Right atrium auricular region (tissue), 2 donors: ENCODE results near the gene MS4A10. TPM values are rescaled to one million over a fixed set of nuclear protein-coding genes. Genes with fewer than 3 reads are reported as not detected.

Experiments used
- DNase-seq: peaks from one replicate; pipeline ENCODE4 v3.0.0-alpha.2; 2019; ENCODE audit warnings: low spot score
- H3K27ac ChIP-seq, 2 donors: fragments of 200-600 bp; sonication (generic); 1 replicate in 1 of 2; 2 replicates in 1 of 2; pipeline ENCODE4 v1.5.1; 2016 to 2019
- H3K27me3 ChIP-seq, 2 donors: fragments of 200-600 bp; sonication (generic); one replicate each; pipeline versions ENCODE4 v1.5.1 to v1.6.0; 2017 to 2019
- H3K36me3 ChIP-seq: fragments of 200-600 bp; sonication (generic); one replicate; pipeline ENCODE4 v1.5.1; 2016
- H3K4me1 ChIP-seq, 2 donors: fragments of 200-600 bp; sonication (generic); one replicate each; pipeline versions ENCODE4 v1.5.1 to v1.6.0; 2017 to 2019
- H3K4me3 ChIP-seq, 2 donors: fragments of 200-600 bp; sonication (generic); 1 replicate in 1 of 2; 2 replicates in 1 of 2; pipeline ENCODE4 v1.5.1; 2017 to 2019; ENCODE audit warnings: mild to moderate bottlenecking in 1 of 2, moderate library complexity in 1 of 2
- H3K9me3 ChIP-seq, 2 donors: fragments of 200-600 bp; sonication (generic); one replicate each; pipeline ENCODE4 v1.5.1; 2019
- total RNA-seq, 2 donors: library from RNA; depleted of rRNA; stranded (reverse); fragments of >200 nt; gene quantifications; one replicate each; pipeline ENCODE4 v1.1.0, GENCODE V29; 2016
- TF ChIP-seq, protein P1 (sequence below), 2 donors: fragments of 200-600 bp; sonication (generic); IDR thresholded peaks; one replicate each; pipeline ENCODE4 v1.5.1; 2019; ENCODE audit warnings: antibody characterized with exemption in 2 of 2

MS4A10 gene
- total RNA-seq, 2 donors from 2014 or later = not detected

DNA sequence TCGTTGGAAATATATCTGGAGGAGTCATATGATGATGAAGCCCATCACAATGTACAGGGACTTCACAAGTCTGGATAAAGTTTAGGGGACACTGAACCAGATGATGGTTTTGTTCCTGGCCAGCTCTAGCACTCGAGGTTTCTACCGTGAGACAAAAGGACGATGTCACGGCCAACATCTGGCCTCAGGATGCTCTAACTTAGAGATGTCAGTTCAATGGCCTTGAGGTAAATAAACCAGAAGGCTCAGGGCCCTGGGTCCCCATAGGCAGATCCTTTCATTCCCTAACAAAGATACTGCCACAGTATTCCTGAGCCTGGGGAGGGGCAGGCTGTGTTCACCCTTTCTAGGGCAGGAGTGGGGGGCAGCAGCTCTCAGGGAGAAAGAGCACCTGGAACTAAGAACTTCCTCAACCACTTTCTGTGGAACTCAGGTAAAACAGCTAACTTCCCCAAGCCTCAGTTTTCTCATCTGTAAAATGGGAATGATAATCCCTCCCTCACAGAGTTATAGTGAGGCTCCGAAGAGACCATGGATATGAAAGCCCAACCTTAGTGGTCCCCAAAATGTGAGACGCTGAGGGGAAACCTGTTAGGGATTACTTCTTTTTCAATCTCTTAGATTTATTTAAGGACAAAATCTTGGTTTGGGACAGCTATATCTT, 18.3 kb downstream of the MS4A10 start:
- H3K4me1 ChIP-seq = no peaks in the 10 kb centered on the region
- no peaks in the 10 kb centered on the region for H3K9me3 ChIP-seq
- no peak for DNase-seq
- H3K27ac ChIP-seq = no peak overlapping the region
- no peaks in the 10 kb centered on the region for H3K36me3 ChIP-seq
- H3K27me3 ChIP-seq = no peaks in the 10 kb centered on the region
- TF ChIP-seq, protein P1, sequence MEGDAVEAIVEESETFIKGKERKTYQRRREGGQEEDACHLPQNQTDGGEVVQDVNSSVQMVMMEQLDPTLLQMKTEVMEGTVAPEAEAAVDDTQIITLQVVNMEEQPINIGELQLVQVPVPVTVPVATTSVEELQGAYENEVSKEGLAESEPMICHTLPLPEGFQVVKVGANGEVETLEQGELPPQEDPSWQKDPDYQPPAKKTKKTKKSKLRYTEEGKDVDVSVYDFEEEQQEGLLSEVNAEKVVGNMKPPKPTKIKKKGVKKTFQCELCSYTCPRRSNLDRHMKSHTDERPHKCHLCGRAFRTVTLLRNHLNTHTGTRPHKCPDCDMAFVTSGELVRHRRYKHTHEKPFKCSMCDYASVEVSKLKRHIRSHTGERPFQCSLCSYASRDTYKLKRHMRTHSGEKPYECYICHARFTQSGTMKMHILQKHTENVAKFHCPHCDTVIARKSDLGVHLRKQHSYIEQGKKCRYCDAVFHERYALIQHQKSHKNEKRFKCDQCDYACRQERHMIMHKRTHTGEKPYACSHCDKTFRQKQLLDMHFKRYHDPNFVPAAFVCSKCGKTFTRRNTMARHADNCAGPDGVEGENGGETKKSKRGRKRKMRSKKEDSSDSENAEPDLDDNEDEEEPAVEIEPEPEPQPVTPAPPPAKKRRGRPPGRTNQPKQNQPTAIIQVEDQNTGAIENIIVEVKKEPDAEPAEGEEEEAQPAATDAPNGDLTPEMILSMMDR (IDR thresholded peaks at IDR 0.05) = no peak
- no peak overlapping the region for H3K4me3 ChIP-seq

- H3K4me3 ChIP-seq = no peak overlapping the region
- H3K9me3 ChIP-seq = no peaks in the 10 kb centered on the region
- no peak for DNase-seq
- no peaks in the 10 kb centered on the region for H3K27me3 ChIP-seq
- H3K4me1 ChIP-seq = no peaks in the 10 kb centered on the region
- no peak overlapping the region for H3K27ac ChIP-seq
- TF ChIP-seq, protein P1 (IDR thresholded peaks at IDR 0.05) = no peak
- H3K36me3 ChIP-seq = no peaks in the 10 kb centered on the region
These were observed 24.1 kb downstream of the MS4A10 start for GRCh38 chr11:60809249-60809648.

DNA sequence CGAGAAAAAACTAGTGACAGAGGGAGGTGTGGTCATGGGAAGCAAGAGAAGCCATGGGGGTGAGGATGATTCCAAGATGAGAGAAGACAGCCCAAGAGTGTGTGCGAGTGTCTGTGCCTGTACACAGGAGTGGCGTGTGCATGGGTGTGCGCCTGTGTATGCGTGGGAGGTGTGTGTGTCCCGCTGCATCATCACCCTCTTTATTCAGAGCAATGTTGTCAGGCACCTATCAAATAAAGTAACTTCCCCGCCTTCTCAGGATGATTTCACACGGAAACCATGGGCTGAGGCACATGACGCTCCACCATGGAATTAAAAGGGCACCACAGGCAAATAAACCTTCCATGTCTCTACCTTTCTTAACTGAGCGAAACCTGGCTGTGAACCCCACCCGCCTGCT, 24.6 kb downstream of the MS4A10 start:
- no peaks in the 10 kb centered on the region for H3K9me3 ChIP-seq
- DNase-seq = no peak
- H3K27me3 ChIP-seq = no peaks in the 10 kb centered on the region
- H3K36me3 ChIP-seq = no peaks in the 10 kb centered on the region
- TF ChIP-seq, protein P1 (IDR thresholded peaks at IDR 0.05) = no peak
- H3K4me1 ChIP-seq = no peaks in the 10 kb centered on the region
- H3K4me3 ChIP-seq = no peak overlapping the region
- no peak overlapping the region for H3K27ac ChIP-seq

GRCh38 chr11:60810151-60810550, 25.0 kb downstream of the MS4A10 start:
- Histone ChIP-seq H3K27me3 (no peaks in the 10 kb centered on the region), H3K36me3 (no peaks in the 10 kb centered on the region), H3K9me3 (no peaks in the 10 kb centered on the region), H3K4me1 (no peaks in the 10 kb centered on the region), H3K4me3 (no peak overlapping the region), H3K27ac (no peak overlapping the region)
- TF ChIP-seq, protein P1 (IDR thresholded peaks at IDR 0.05) = no peak
- no peak for DNase-seq

GRCh38 chr11:60810569-60810968, 25.4 kb downstream of the MS4A10 start:
- Histone ChIP-seq H3K4me3 (no peak overlapping the region), H3K36me3 (no peaks in the 10 kb centered on the region), H3K27ac (no peak overlapping the region), H3K27me3 (no peaks in the 10 kb centered on the region), H3K4me1 (no peaks in the 10 kb centered on the region), H3K9me3 (no peaks in the 10 kb centered on the region)
- no peak for DNase-seq
- TF ChIP-seq, protein P1 (IDR thresholded peaks at IDR 0.05) = no peak

- DNase-seq = no peak
- TF ChIP-seq, protein P1 (IDR thresholded peaks at IDR 0.05) = no peak
- Histone ChIP-seq H3K27me3 (no peaks in the 10 kb centered on the region), H3K9me3 (peaks cover 0 to 13% of the 10 kb centered on the region in 2 donors), H3K4me3 (no peak overlapping the region), H3K4me1 (no peaks in the 10 kb centered on the region), H3K36me3 (no peaks in the 10 kb centered on the region), H3K27ac (no peak overlapping the region)
These were observed 28.2 kb downstream of the MS4A10 start for GRCh38 chr11:60813324-60813723.
